Fibroblast of skin of scalp (primary cell): Measurements from ENCODE around the gene CEP350. TPM values are rescaled to one million over a fixed set of nuclear protein-coding genes. Genes with fewer than 3 reads are reported as not detected.

Source experiments
- DNase-seq: peaks from one replicate; pipeline ENCODE4 v3.0.0-alpha.2; 2013
- polyA plus RNA-seq, 2 experiments: library from polyadenylated mRNA; unstranded; fragments of 120-200 nt; gene quantifications; one replicate each; pipeline ENCODE4 v1.2.1, GENCODE V29; 2013; ENCODE audit not compliant: insufficient read length in 2 of 2

The CEP350 gene
- polyA plus RNA-seq (2013, experiment 1 of 2; ENCODE audit: insufficient read length) = 13.9 TPM
- 17.3 TPM for polyA plus RNA-seq (2013, experiment 2 of 2; ENCODE audit: insufficient read length)

GRCh38 chr1:179954493-179955286 lies at the start of gene CEP350:
Gene CEP350, plus strand, starts transcription at chr1:179954810. Its CDS starts 31,372 bp downstream, at chr1:179986182.
- peak; percentile 99 for DNase-seq

- DNase-seq = no peak
These were observed 43.7 kb upstream of the CEP350 start for GRCh38 chr1:179910934-179911333.

- no peak for DNase-seq
These were observed 42.8 kb upstream of the CEP350 start for GRCh38 chr1:179911812-179912211.

GRCh38 chr1:179917601-179918429 lies 36.8 kb upstream of the CEP350 start:
- DNase-seq = no peak

GRCh38 chr1:179921472-179921871 lies 33.1 kb upstream of the CEP350 start:
- no peak for DNase-seq

- no peak for DNase-seq
These were observed 32.4 kb upstream of the CEP350 start for GRCh38 chr1:179921981-179922872.

- DNase-seq = no peak
These were observed 31.6 kb upstream of the CEP350 start for GRCh38 chr1:179923029-179923428.

GRCh38 chr1:179924268-179924667 lies 30.3 kb upstream of the CEP350 start:
- DNase-seq = no peak

GRCh38 chr1:179925302-179925701 lies 29.3 kb upstream of the CEP350 start:
- DNase-seq = no peak

- peak; percentile 63 for DNase-seq
These were observed 28.4 kb upstream of the CEP350 start for GRCh38 chr1:179925922-179926849.

GRCh38 chr1:179926850-179927205 lies 27.8 kb upstream of the CEP350 start:
- no peak for DNase-seq

- DNase-seq = no peak
These were observed 24.4 kb upstream of the CEP350 start for GRCh38 chr1:179929955-179930798.

GRCh38 chr1:179930867-179931266 lies 23.7 kb upstream of the CEP350 start:
- DNase-seq = no peak

- no peak for DNase-seq
These were observed 21.4 kb upstream of the CEP350 start for GRCh38 chr1:179933219-179933618.

- no peak for DNase-seq
These were observed 18.6 kb upstream of the CEP350 start for GRCh38 chr1:179935909-179936496.

GRCh38 chr1:179937668-179938254 lies 16.8 kb upstream of the CEP350 start:
- DNase-seq = no peak

GRCh38 chr1:179938752-179939151 lies 15.9 kb upstream of the CEP350 start:
- DNase-seq = peak; percentile 4

GRCh38 chr1:179939941-179940340 lies 14.7 kb upstream of the CEP350 start:
- DNase-seq = no peak

- no peak for DNase-seq
These were observed 13.2 kb upstream of the CEP350 start for GRCh38 chr1:179941454-179941853.

- no peak for DNase-seq
These were observed 4.0 kb upstream of the CEP350 start for GRCh38 chr1:179950651-179951050.
